Endometrium (tissue), 2 donors: Measurements from ENCODE around the gene C1orf116.
"Not testable (repeated sequence)": the region's sequence is repeated elsewhere in the genome, so short reads cannot be mapped to it uniquely, and the experiment has no call there.

ENCODE experiments used
- FAIRE-seq: peaks from 2 replicates; lab custom pipeline; 2012; peaks lifted over from hg19 to GRCh38; lab: Jason Lieb, UNC
- donor health status: control.
- donor health status: control.

C1orf116 gene

GRCh38 chr1:207058878-207059867, 26.6 kb upstream of the C1orf116 start:
- FAIRE-seq: no peak

- no peak for FAIRE-seq
Measured at GRCh38 chr1:207058252-207058651, 25.7 kb upstream of the C1orf116 start.

- FAIRE-seq: no peak
Measured at GRCh38 chr1:207056673-207057072, 24.1 kb upstream of the C1orf116 start.

- no peak for FAIRE-seq
Measured at GRCh38 chr1:207055386-207056001, 22.9 kb upstream of the C1orf116 start.

- FAIRE-seq: no peak
Measured at GRCh38 chr1:207054491-207054890, 21.9 kb upstream of the C1orf116 start.

- FAIRE-seq: peak; percentile 41
Measured at GRCh38 chr1:207052911-207053769, 20.6 kb upstream of the C1orf116 start, which contains the start of gene PFKFB2. TSS of gene PFKFB2 (plus strand) at chr1:207053275. CDS start at chr1:207054718, 1,443 bp downstream.

- FAIRE-seq: no peak
Measured at GRCh38 chr1:207051191-207051943, 18.8 kb upstream of the C1orf116 start, which contains the start of gene YOD1. TSS of gene YOD1 (minus strand) at chr1:207051208. CDS start at chr1:207051030, 178 bp downstream.

- FAIRE-seq: no peak
Measured at GRCh38 chr1:207050480-207051190, 18.1 kb upstream of the C1orf116 start.

GRCh38 chr1:207049974-207050391, 17.4 kb upstream of the C1orf116 start:
- FAIRE-seq: peak; percentile 37

GRCh38 chr1:207049514-207049913, 17.0 kb upstream of the C1orf116 start:
- no peak for FAIRE-seq

- no peak for FAIRE-seq
Measured at GRCh38 chr1:207049054-207049453, 16.5 kb upstream of the C1orf116 start.

GRCh38 chr1:207048041-207048440, 15.5 kb upstream of the C1orf116 start:
- no peak for FAIRE-seq

GRCh38 chr1:207047505-207047904, 14.9 kb upstream of the C1orf116 start:
- FAIRE-seq: no peak

GRCh38 chr1:207045453-207045852, 12.9 kb upstream of the C1orf116 start:
- no peak for FAIRE-seq

GRCh38 chr1:207041397-207041796, 8.8 kb upstream of the C1orf116 start:
- FAIRE-seq: not testable (repeated sequence)

GRCh38 chr1:207040181-207040533, 7.6 kb upstream of the C1orf116 start:
- FAIRE-seq: no peak

GRCh38 chr1:207039380-207040180, 7.0 kb upstream of the C1orf116 start:
- no peak for FAIRE-seq

- FAIRE-seq: no peak
Measured at GRCh38 chr1:207036865-207037264, 4.3 kb upstream of the C1orf116 start.

GRCh38 chr1:207035877-207036551, 3.5 kb upstream of the C1orf116 start:
- no peak for FAIRE-seq
